ENCODE data around the gene TAF1B. TPM values are rescaled to one million over a fixed set of nuclear protein-coding genes. Genes with fewer than 3 reads are reported as not detected.
"Not testable (repeated sequence)": the region's sequence is repeated elsewhere in the genome, so short reads cannot be mapped to it uniquely, and the experiment has no call there.

The TAF1B gene
- total RNA-seq, 3 donors from 2014 or later: 17.0 to 21.6 (median 20.3) TPM

GRCh38 chr2:9918275-9918674, 75.0 kb downstream of the TAF1B start:
- H3K27ac ChIP-seq: no peak overlapping the region

GRCh38 chr2:9919512-9919911, 76.2 kb downstream of the TAF1B start:
- no peak for TF ChIP-seq POLR2A (IDR thresholded peaks at IDR 0.05)
- no peak for TF ChIP-seq CTCF (IDR thresholded peaks at IDR 0.05)
- no peak for TF ChIP-seq POLR2AphosphoS5 (IDR thresholded peaks at IDR 0.05)
- DNase-seq (ENCODE audit: low spot score in 2 of 2): no peak
- H3K9me3 ChIP-seq: no peaks in the 10 kb centered on the region

More at GRCh38 chr2:9918275-9918674, 75.0 kb downstream of the TAF1B start:
- TF ChIP-seq CTCF (IDR thresholded peaks at IDR 0.05) (no peak), POLR2AphosphoS5 (IDR thresholded peaks at IDR 0.05) (no peak), POLR2A (IDR thresholded peaks at IDR 0.05) (no peak)
- Histone ChIP-seq H3K4me3 (no peak overlapping the region), H3K4me1 (no peaks in the 10 kb centered on the region), H3K27me3 (no peaks in the 10 kb centered on the region), H3K36me3 (no peaks in the 10 kb centered on the region), H3K9me3 (no peaks in the 10 kb centered on the region)
- no peak for DNase-seq (ENCODE audit: low spot score in 2 of 2)
- intact Hi-C loops (cut with DNase I; ENCODE audit: low total_unique reads): no loop called here

GRCh38 chr2:9927020-9927419, 83.7 kb downstream of the TAF1B start:
- H3K36me3 ChIP-seq; intact Hi-C loops (cut with DNase I; ENCODE audit: low total_unique reads); H3K4me1 ChIP-seq; H3K4me3 ChIP-seq; H3K27ac ChIP-seq; DNase-seq (ENCODE audit: low spot score in 2 of 2); H3K27me3 ChIP-seq; H3K9me3 ChIP-seq: not testable (repeated sequence)

More at GRCh38 chr2:9919512-9919911, 76.2 kb downstream of the TAF1B start:
- no peak overlapping the region for H3K4me3 ChIP-seq
- intact Hi-C loops (cut with DNase I; ENCODE audit: low total_unique reads): no loop called here
- no peaks in the 10 kb centered on the region for H3K36me3 ChIP-seq
- H3K27ac ChIP-seq: no peak overlapping the region
- no peaks in the 10 kb centered on the region for H3K27me3 ChIP-seq
- H3K4me1 ChIP-seq: no peaks in the 10 kb centered on the region

GRCh38 chr2:9937258-9937657, 94.0 kb downstream of the TAF1B start:
- no peaks in the 10 kb centered on the region for H3K27me3 ChIP-seq
- peaks cover 0 to 3% of the 10 kb centered on the region in 2 donors for H3K4me1 ChIP-seq
- no peak for DNase-seq (ENCODE audit: low spot score in 2 of 2)
- H3K9me3 ChIP-seq: no peaks in the 10 kb centered on the region
- TF ChIP-seq CTCF (IDR thresholded peaks at IDR 0.05) (no peak), POLR2AphosphoS5 (IDR thresholded peaks at IDR 0.05) (no peak), POLR2A (IDR thresholded peaks at IDR 0.05) (no peak)
- no peak overlapping the region for H3K27ac ChIP-seq
- intact Hi-C loops (cut with DNase I; ENCODE audit: low total_unique reads): no loop called here
- no peak overlapping the region for H3K4me3 ChIP-seq
- H3K36me3 ChIP-seq: no peaks in the 10 kb centered on the region

- peaks cover 0 to 3% of the 10 kb centered on the region in 2 donors for H3K4me1 ChIP-seq
- H3K27me3 ChIP-seq: no peaks in the 10 kb centered on the region
- no peak for DNase-seq (ENCODE audit: low spot score in 2 of 2)
- no peaks in the 10 kb centered on the region for H3K36me3 ChIP-seq
- H3K9me3 ChIP-seq: no peaks in the 10 kb centered on the region
- no peak overlapping the region for H3K4me3 ChIP-seq
- intact Hi-C loops (cut with DNase I; ENCODE audit: low total_unique reads): no loop called here
- H3K27ac ChIP-seq: peak overlapping the region in 1 of 2 donors; percentile 2
- TF ChIP-seq POLR2A (IDR thresholded peaks at IDR 0.05): no peak
- no peak for TF ChIP-seq POLR2AphosphoS5 (IDR thresholded peaks at IDR 0.05)
- no peak for TF ChIP-seq CTCF (IDR thresholded peaks at IDR 0.05)
These were observed 94.7 kb downstream of the TAF1B start for GRCh38 chr2:9937968-9938367.

Data from breast epithelium (tissue), 4 donors.